ENCODE measurements around the gene FOXP1.

FOXP1 gene

DNA sequence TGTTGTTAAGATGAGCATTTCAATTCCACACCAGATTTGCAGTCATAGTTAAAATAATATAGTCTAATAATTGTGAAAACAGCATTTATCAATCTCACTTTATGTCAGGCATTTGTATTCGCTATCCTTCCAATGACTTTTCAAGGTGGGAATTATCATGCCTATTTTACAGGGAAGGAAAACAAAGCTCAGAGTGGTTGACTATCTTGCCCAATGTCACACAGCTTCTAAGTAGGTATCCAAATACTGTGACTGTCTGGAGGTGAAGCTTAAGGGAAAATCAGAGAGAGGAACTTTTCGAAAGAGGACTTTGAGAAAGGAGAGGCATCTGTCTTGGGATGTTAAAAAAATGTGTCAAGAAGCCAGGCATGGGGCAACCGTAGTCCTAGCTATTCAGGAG, 443.1 kb downstream of the FOXP1 start:
- Histone ChIP-seq H3K9me3 (ENCODE audit: insufficient read depth, low read length) (no peaks in the 10 kb centered on the region), H3F3A (ENCODE audit: insufficient read depth) (no peaks in the 10 kb centered on the region), H3K4me3 (ENCODE audit: insufficient read depth, low read length, poor library complexity, severe bottlenecking) (no peak overlapping the region), H3K9me2 (replicated peaks; ENCODE audit: insufficient read depth, low read length) (no peaks in the 10 kb centered on the region), H4K20me1 (ENCODE audit: low read depth, low read length) (no peaks in the 10 kb centered on the region), H2AFZ (ENCODE audit: low read depth, low read length, severe bottlenecking) (no peak overlapping the region), H3K4me2 (ENCODE audit: low read depth, low read length, poor library complexity, severe bottlenecking) (no peak overlapping the region), H3K27me3 (ENCODE audit: low read length) (no peaks in the 10 kb centered on the region), H3K79me2 (ENCODE audit: insufficient read depth, low read length) (no peaks in the 10 kb centered on the region), H3K36me3 (ENCODE audit: low read length) (no peaks in the 10 kb centered on the region), H3K27ac (ENCODE audit: low read depth, low read length) (no peak overlapping the region), H3K9ac (ENCODE audit: low read length) (no peak overlapping the region)
- TF ChIP-seq, protein P1, sequence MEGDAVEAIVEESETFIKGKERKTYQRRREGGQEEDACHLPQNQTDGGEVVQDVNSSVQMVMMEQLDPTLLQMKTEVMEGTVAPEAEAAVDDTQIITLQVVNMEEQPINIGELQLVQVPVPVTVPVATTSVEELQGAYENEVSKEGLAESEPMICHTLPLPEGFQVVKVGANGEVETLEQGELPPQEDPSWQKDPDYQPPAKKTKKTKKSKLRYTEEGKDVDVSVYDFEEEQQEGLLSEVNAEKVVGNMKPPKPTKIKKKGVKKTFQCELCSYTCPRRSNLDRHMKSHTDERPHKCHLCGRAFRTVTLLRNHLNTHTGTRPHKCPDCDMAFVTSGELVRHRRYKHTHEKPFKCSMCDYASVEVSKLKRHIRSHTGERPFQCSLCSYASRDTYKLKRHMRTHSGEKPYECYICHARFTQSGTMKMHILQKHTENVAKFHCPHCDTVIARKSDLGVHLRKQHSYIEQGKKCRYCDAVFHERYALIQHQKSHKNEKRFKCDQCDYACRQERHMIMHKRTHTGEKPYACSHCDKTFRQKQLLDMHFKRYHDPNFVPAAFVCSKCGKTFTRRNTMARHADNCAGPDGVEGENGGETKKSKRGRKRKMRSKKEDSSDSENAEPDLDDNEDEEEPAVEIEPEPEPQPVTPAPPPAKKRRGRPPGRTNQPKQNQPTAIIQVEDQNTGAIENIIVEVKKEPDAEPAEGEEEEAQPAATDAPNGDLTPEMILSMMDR (IDR thresholded peaks at IDR 0.05; ENCODE audit: insufficient read depth, low read length, poor library complexity, severe bottlenecking) = no peak
- TF ChIP-seq EZH2phosphoT487 (conservative IDR thresholded peaks at IDR 0.05; ENCODE audit: low read length) = no peak

DNA sequence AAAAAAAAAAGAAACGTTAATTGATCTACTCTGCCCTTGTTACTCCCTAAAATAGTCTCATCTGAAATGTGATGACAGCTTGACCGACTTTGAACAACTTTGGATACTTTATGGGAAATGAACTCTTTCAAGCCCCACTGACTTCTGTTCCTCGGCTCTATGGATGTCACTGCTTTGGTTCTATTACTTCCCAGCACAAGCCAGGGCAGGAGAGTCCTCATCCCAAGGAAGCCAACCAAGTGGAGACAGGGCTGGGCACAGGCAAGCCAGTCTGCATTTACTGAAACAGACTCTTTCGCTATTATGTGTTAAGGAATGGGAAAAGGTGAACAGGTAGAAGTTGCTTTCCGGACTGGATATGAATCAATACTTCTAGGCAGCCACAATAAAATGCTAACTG, 444.0 kb downstream of the FOXP1 start:
- Histone ChIP-seq H3K79me2 (ENCODE audit: insufficient read depth, low read length) (no peaks in the 10 kb centered on the region), H3K27ac (ENCODE audit: low read depth, low read length) (no peak overlapping the region), H3K9ac (ENCODE audit: low read length) (no peak overlapping the region), H3F3A (ENCODE audit: insufficient read depth) (no peaks in the 10 kb centered on the region), H3K4me2 (ENCODE audit: low read depth, low read length, poor library complexity, severe bottlenecking) (no peak overlapping the region), H2AFZ (ENCODE audit: low read depth, low read length, severe bottlenecking) (no peak overlapping the region), H3K27me3 (ENCODE audit: low read length) (no peaks in the 10 kb centered on the region), H4K20me1 (ENCODE audit: low read depth, low read length) (no peaks in the 10 kb centered on the region), H3K36me3 (ENCODE audit: low read length) (no peaks in the 10 kb centered on the region), H3K9me2 (replicated peaks; ENCODE audit: insufficient read depth, low read length) (no peaks in the 10 kb centered on the region), H3K9me3 (ENCODE audit: insufficient read depth, low read length) (no peaks in the 10 kb centered on the region), H3K4me3 (ENCODE audit: insufficient read depth, low read length, poor library complexity, severe bottlenecking) (no peak overlapping the region)
- TF ChIP-seq EZH2phosphoT487 (conservative IDR thresholded peaks at IDR 0.05; ENCODE audit: low read length) = no peak
- TF ChIP-seq, protein P1 (IDR thresholded peaks at IDR 0.05; ENCODE audit: insufficient read depth, low read length, poor library complexity, severe bottlenecking) = no peak

DNA sequence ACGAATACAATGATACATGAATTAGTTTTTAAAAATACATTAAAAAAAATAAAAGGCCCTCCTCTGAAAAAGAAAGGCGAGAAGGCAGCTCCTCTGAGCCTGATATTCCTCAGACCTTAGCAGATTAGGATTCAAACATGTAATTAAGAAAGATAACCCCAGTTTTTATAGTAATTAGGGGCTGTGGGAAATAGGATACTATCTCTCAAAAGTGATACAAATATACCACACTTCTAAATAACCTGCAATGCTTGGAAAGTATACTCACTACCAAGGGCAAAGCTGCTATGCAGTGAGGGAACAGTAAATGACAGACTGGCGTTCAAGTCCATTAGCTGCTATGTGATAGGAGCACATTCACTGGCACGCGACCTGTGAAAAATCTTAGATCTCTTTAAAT, 445.1 kb downstream of the FOXP1 start:
- H3K9me3 ChIP-seq (ENCODE audit: insufficient read depth, low read length) = no peaks in the 10 kb centered on the region
- H3K27me3 ChIP-seq (ENCODE audit: low read length) = no peaks in the 10 kb centered on the region
- no peak overlapping the region for H3K4me2 ChIP-seq (ENCODE audit: low read depth, low read length, poor library complexity, severe bottlenecking)
- H3K79me2 ChIP-seq (ENCODE audit: insufficient read depth, low read length) = no peaks in the 10 kb centered on the region
- no peaks in the 10 kb centered on the region for H3K9me2 ChIP-seq (replicated peaks; ENCODE audit: insufficient read depth, low read length)
- no peak overlapping the region for H3K27ac ChIP-seq (ENCODE audit: low read depth, low read length)
- no peaks in the 10 kb centered on the region for H4K20me1 ChIP-seq (ENCODE audit: low read depth, low read length)
- H2AFZ ChIP-seq (ENCODE audit: low read depth, low read length, severe bottlenecking) = no peak overlapping the region
- H3K36me3 ChIP-seq (ENCODE audit: low read length) = no peaks in the 10 kb centered on the region
- no peaks in the 10 kb centered on the region for H3F3A ChIP-seq (ENCODE audit: insufficient read depth)
- TF ChIP-seq EZH2phosphoT487 (conservative IDR thresholded peaks at IDR 0.05; ENCODE audit: low read length) = no peak
- TF ChIP-seq, protein P1 (IDR thresholded peaks at IDR 0.05; ENCODE audit: insufficient read depth, low read length, poor library complexity, severe bottlenecking) = no peak
- no peak overlapping the region for H3K4me3 ChIP-seq (ENCODE audit: insufficient read depth, low read length, poor library complexity, severe bottlenecking)
- H3K9ac ChIP-seq (ENCODE audit: low read length) = no peak overlapping the region

Data from SU-DHL-6 (cell line).